HG03103 (cell line): Measurements from ENCODE around the gene NAA10.
A peak's percentile ranks its signal among the peaks of the same experiment; 100 is the strongest.
"Not testable (repeated sequence)": the region's sequence is repeated elsewhere in the genome, so short reads cannot be mapped to it uniquely, and the experiment has no call there.

Source experiments
- ATAC-seq: cut with Tn5 transposase; IDR thresholded peaks from one replicate; pipeline ENCODE4 v1.9.1; 2021; ENCODE audit warnings: low read depth; ENCODE audit not compliant: unreplicated experiment

Gene NAA10

DNA sequence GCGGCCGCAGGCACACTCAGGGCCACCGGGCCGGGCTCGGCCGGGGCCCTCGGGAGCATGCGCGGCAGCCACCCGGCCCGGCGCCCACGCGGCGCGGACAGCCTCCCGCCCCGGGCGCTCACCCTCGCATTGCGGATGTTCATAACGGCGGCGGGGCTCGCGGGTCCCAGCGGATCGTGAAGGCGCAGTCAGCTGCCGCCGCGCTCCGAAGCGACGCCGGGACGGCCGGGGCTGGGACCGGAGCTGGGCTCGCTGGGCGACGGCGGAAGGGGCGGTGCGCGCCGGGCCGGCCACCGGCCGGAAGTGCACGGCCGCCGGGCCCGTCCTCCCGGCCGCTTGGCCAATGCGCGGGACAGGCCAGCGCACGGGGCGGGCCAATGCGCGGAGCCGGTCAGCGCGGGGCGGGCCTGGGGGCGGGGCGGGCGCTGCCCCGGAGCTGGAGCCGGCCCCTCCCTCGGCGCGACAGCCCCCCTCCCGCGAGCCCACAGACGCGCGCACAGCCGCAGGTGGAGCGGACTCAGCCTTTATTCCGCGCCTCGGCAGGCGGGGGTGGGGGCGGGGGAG is at the start of gene NAA10:
Gene NAA10, minus strand, starts transcription at position 276 of the 564 bp plus-strand sequence. Its CDS starts 133 bp downstream, at position 143.
- peak; percentile 76 for ATAC-seq

DNA sequence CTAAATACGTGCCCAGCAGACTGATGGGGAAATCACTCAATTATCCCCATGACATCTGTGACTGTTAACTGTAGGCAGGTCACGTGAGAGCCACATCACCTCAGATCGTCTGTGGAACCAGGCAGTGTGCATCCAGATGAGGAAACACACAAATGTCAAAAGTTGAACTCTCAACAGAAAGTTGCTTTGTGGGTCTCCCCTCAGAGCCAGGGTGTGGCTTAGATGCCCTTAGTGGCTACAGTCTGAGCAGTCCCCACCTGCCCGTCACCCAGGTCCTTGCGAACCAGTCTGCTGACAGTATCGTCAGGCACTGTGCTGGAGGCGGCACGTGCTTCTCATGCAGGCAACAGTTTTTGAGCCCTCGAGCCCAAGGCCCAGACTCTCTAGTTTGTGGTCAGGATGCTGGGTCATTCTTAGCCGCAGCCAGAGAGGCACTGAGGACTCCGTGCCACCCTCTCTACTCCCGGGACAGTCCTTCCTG is 48.5 kb upstream of the NAA10 start:
- ATAC-seq: no peak

DNA sequence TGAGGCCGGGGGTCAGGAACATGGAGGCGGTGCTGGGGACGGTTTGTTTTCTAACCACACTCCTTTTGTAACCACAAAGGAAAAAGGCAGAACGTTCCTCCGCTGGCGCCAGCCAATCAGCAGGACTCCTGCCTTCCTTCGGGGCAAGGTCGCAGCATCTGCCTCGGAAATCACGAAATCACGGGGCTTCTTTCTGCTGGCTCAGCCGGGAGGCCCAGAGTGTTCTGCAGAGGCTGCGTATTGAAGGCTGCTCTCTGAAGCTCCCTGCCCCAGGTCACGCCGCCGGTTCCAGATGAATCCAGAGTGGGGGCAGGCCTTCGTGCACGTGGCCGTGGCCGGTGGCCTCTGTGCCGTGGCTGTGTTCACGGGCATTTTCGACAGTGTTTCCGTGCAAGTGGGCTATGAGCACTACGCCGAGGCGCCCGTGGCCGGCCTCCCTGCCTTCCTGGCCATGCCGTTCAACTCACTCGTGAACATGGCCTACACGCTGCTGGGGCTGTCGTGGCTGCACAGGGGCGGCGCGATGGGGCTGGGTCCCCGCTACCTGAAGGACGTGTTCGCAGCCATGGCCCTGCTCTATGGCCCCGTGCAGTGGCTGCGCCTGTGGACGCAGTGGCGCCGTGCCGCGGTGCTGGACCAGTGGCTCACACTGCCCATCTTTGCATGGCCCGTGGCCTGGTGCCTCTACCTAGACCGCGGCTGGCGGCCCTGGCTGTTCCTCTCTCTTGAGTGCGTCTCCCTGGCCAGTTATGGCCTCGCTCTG is 47.1 kb upstream of the NAA10 start:
- ATAC-seq: no peak

DNA sequence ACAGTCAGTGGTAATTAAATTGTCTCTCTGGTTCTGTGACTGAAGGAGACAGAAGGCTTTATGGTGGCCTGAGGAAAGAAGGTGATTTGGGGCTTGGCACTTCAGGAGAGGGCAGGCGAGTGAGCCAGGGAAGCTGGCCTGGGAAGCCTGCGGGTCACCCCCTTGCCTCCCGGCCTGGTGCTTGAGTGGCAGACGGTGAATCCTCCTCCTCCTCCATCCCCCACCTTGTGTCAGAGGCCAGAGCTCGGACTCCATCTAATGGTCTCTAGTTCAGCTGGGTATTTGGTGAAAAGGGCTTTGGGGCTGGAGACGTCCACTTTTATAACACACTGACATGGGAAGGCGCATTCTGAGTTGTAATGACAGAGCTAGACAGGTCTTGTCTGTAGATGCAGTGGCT is 46.4 kb upstream of the NAA10 start:
- ATAC-seq: no peak

DNA sequence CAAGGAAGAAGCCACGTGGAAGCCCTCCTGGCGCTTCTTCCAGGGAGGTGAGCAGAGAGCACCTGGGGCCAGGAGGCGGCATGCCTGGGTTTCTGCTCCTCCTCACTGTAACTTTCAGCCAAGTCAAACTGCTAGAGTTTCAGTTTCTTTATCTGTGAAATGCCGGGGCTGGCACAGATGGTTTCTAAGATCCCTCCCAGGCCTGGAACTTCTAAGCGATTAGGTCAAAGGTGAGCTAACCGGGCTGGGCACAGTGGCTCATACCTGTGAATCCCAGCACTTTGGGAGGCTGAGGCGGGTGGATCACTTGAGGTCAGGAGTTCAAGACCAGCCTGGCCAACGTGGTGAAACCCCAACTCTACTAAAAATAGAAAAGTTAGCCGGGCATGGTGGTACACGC is 45.6 kb upstream of the NAA10 start:
- not testable (repeated sequence) for ATAC-seq

DNA sequence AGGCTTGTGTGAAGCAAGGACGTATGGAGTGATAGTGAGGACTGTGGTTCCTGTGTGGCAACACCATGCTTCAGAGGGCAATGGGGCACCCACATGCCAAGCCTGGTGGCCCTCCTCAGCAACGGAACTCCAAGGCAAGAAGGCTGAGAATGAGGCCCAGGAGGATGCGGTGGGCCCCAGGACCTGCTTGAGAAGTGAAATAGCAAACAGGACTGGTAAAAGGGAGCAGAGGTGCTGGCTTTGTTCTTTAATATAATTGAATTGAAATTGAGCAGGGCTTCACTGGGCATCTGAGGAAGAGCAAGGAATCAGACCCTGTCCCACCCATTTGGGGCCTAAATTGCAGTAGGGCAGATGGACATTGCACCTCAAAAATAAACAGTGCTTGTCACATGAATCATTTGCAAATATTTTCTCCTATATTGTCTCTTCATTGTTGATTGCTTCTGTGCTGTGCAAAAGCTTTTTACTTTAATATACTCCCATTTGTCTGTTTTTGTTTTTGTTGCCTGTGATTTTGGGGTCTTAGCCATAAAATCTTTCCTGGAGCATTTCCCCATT is 40.0 kb upstream of the NAA10 start:
- ATAC-seq: no peak

DNA sequence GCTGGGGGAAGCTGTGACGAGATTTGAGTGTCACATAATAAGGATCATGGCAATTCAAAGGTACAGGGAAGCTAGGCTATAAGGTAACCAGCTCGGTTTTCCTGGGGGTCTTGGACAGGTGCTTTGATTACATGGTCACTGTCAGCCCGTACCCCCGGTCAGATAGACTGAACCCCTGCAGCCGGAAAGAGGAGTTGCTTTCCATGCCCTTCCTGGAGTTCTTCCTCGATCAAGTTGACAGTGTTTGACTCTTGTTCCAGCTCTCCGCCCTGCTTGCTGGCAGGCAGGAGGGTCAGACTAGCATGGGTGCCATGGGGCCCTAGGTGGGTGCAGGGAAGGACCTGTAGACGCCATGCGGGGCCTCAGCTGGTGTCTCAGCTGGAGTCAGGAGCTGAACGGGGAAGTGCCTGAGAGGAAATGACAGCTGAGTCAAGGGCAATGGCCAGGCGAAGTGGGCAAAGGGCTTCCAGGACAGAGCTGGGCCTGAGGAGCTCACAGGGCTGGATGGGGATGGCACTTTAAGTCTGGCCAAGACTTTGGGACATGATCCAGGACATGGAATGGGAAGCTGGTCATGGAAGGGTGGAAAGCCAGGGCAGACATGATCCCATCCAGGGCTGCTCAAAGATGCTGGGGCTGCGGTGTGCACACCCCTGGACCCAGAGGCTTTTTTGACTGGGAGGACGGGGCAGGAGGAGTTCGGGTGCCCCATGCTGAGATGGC is 39.3 kb upstream of the NAA10 start:
- no peak for ATAC-seq

DNA sequence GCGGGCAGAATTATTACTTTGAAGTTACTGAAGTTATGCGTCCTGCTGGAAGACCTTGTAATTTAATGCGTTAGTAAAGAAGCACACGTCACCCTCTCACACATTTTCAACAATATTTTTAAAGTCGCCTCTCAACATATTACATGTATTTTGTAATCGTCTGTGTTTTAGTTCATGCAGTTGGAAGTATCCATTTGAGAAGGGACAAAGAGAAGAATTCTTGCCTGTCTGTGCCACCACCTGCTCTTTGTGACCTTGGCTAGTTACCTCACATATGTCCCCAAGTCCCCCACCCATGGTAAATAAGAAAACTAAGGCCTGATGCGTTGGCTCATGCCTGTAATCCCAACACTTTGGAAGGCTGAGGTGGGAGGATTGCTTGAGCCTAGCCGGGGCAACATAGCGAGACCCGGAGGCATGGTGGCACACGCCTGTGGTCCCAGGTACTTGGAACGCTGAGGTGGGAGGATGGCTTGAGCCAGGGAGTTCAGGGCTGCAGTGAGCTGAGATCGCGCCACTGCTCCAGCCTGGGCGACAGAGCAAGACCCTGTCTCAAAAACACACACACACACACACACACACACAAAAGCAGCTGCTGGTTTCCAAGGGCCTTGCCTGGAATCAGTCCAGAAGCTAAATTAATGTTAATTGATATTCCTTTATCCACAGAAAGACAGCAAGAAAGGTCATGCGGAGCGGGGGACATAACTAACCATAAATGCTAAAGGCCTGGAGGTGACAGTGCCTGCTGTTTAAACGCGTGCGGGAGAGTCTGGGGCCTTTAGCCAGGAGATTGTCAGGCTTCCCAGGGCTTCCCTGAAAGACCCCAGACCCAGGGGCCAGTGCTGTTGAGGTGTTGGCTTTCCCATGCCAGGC is 38.5 kb upstream of the NAA10 start:
- no peak for ATAC-seq

DNA sequence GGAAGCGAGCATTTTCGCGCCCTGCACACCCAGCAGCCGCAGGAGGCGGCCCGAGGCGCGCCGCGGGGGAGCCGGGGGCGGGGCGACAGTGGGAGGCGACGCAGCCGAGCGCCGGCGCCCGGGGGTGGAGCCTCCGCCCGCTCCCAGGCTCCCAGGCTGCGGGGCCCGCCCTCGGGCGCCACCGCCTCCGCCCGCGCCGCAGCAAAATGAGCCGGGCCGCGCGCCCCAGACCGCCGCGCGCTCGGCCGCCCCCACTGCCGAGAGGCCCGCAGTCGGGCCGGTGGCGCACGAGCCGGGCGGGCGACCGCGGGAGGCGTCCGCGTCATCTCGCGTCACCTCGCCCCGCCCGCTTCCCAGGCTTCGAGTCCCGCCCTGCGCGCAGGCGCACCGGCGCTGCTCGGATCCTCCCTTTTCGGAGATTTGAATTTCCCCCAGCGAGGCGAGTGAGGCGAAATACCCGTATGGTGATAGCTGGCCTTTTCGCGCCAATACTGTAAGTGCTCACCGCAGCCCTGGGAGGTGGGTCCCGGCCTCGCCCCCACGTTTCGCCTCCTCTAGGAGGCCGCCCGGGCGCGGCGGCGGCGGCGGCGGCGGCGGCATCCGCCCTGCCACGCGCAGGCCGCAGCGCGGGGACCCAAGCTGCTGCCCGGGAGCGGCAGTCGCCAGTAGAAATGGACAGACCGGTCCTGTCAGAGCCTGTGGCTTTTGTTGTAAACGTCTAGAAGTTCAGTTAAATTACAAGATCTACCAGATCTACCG is 37.7 kb upstream of the NAA10 start, which contains the start of gene TMEM187:
Gene TMEM187, plus strand, starts transcription at position 387 of the 759 bp plus-strand sequence. CDS start 9,309 bp downstream, outside the sequence.
- ATAC-seq: peak; percentile 41

DNA sequence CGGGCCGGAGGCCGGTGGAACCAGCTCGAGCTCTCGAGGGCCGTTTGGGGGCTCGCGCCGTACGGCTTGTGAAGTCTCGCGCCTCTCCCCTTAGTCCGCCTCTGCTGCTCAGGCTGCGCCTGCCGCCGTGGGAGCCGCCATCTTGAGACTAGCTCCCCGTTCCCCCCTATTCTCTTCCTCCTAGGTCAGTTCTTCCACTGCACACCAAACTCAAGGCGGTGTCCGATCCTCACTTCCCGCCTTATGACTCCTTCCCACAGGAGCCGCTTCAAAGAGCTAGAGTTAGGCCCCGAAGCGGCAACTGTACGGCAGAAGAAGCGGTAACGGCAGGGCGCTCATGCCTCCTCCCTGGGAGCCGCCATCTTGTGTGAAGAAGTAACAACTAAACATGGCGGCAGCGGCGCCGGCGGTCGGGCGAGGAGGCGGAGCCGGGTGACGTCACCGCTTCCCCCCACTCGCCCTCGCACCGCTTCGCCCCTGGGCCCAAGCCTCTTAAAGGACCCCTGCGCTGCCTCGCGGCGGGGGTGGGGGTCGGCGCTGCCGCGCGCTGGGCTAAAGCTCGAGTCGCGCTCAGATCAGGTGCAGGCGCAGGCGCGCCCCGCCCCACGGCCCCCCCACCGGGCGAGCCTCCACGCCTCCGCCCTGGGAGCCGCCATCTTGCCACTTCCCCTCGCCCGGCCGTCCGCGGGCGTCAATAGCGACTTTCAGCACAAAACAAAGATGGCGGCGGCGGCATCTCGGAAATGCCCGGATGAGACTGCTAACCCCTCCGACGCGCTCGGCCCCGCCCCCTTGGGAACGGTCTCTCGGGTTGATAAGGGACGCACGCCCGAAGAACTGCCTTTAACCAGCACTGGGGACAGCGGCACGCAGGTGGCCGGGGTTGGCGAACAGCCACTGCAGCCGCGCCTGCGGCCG is 36.9 kb upstream of the NAA10 start, which contains the start of gene HCFC1:
Gene HCFC1, minus strand, starts transcription at position 369 of the 918 bp plus-strand sequence. CDS start 978 bp downstream, outside the sequence.
- ATAC-seq: peak; percentile 26

DNA sequence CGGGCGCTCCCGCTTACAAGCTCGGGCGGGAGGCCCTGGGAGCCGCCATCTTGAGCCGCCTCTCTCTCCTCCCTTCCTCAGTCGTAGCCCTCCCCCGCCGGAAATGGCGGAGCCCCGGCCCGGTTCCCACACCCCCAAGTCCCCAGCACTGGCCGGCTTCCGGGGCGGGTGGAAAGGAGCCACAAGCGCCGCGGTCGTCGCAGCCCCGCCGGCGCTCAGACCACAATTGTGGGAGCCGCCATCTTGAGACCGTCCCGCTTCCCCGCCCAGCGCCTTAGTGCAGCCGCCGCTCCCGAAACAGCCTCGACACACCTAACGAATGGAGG is 36.2 kb upstream of the NAA10 start:
- peak; percentile 23 for ATAC-seq

DNA sequence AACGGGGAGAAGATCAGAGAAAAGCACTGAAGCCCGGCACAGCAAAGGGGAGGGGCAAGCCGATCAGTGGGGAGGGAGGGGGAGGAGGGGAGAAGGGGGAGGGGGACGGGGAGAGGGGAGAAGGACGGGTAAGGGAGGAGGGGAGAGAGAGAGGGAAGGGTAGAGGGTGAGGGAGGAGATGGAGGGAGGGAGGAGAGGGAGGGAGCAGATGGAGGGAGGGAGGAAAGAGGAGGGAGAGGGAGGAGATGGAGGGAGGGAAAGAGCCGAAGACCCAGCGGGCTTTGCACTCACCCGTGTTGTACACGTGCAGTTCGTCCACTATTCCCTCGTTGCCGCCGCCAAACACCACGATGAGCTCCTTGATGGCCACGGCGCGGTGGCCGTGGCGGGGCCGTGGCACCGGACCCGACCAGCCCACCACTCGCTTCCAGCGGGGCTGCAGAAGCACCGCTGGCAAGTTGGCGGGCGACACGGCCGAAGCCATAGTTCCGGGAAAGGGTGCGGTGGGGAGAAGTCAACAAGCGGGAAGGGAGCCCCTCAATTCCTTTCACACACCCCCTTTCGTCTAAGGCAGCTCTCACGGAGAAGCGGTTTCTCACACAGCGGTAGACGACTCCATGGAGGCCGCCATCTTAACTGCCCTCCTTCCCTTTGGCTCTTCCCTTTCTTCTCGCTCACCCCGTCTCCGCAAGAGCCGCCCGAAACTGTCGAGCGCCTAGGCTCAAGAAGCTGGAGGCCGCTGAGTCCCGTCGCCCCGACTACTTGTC is 35.7 kb upstream of the NAA10 start:
- no peak for ATAC-seq

DNA sequence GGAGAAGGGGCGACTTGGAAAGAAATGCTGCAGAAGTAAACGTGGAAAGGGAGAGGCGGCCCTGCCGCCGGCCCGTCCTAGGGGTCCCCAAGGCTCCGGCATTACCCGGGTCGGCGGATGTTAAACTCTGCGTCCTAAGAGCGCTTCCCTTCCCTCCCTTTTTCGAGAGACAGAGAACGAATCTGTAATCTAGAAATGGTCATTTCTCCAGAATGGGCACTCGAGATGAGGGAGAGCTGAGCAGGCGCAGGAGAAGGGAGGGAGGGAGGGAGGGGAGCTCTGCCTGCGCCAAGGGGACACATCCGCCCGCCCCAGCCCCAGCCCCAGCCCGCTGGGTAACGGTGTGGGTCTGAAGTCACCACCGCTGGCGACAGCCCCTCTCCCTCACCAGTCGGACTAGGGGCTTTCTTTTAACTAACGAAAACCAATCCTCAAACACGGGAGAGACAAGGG is 35.1 kb upstream of the NAA10 start:
- no peak for ATAC-seq

DNA sequence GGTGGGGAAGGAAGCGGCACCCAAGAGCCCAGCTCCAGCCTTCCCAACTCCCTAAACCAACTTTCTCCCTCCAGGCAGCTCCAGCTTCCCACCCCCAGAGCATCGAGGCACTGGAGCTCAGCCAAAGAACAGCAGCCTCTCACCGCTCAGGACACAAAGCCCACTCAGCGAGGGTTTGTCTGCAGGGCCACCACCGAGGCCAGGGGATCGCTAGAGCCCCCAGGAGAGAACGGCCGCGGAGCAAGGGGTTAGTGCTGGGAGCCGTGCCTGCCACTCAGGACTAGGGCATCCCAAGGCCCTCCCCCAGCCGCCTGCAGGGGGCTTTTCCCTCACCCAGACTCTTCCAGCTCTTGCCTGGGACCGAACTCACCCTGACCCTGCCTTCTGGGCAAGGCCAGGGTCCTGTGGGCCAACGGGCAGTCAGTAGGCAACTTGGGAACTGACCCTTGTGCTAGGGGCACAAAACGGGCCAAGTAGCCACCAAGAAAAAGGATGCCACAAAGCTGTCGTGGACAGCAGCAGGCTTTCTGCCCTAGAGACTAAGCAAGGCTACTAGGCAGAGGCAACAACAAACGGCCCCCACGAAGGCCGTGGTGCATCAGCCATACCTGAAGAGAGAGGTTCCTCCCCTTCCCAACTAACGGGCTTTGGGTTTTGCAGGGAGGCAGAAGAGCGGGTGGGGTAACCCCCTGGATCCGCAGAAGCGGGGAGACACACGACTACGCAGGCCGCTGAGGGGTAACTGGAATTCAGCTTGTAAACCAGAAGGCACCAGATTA is 34.5 kb upstream of the NAA10 start:
- no peak for ATAC-seq

DNA sequence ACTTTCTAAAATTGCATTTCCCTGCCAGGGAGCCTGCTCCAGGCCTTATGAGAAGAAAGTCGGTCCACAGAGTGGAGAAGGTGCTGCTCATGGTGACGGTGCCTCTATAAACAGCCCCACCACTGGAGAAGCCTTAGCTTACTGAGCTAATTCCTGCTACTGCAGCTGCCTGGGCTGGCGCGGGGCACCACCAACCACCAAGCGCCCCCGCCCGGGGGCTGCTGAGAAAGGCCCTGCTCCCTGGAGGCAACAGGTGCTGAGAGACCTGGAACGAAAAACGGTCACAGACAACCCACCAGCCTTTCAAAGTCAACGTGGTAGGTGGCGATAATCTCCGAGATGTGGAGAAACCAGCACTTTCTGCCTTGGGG is 33.9 kb upstream of the NAA10 start:
- ATAC-seq: no peak

DNA sequence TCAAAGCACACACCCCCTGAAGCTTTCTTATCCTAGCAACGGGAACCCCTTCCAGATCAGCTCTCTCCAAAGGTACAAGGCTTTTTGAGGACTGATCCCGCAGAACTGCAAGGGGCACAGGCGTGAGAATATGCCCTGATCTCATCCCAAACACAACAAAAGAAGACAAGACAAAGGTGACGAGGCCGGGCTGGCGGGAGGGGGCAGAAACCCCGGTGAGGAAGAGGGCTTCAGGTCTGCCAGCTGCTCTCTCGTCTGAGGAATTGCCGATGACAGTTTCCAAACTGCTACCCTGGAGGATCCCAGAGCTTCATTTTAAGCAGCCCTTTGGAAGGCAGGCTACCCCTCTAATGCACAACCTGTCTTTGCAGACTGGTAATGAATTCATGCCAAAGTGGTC is 33.4 kb upstream of the NAA10 start:
- no peak for ATAC-seq
